ENCODE results near the gene AP1G2.
A peak's percentile ranks its signal among the peaks of the same experiment; 100 is the strongest.
"Not testable (repeated sequence)": the region's sequence is repeated elsewhere in the genome, so short reads cannot be mapped to it uniquely, and the experiment has no call there.

Gene AP1G2

DNA sequence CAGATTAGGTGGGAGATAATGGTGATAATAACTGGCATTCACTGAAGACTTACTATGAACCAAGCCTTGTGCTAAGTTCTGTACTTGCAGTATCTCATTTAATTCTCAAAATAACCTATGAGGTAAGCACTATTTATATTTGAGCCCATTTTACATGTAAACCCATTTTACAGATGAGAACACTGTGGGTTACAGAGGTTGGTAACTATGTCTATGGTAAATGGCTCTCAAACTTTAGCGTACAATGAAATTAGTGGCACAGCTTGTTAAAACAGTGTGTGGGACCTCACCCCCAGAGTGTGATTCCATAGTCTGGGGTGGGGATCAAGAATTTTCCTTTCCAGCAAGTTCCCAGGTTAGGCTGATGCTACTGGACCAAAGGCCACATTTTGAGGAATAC is 33.2 kb upstream of the AP1G2 start:
- no peak for DNase-seq (ENCODE audit: low spot score)

- DNase-seq (ENCODE audit: low spot score), result no peak
Measured at GRCh38 chr14:23600322-23600707, 32.7 kb upstream of the AP1G2 start.

GRCh38 chr14:23594191-23594590 is 26.6 kb upstream of the AP1G2 start:
- DNase-seq (ENCODE audit: low spot score), result not testable (repeated sequence)

GRCh38 chr14:23590198-23590597 is 22.6 kb upstream of the AP1G2 start:
- DNase-seq (ENCODE audit: low spot score), result no peak

GRCh38 chr14:23589606-23590005 is 22.0 kb upstream of the AP1G2 start:
- no peak for DNase-seq (ENCODE audit: low spot score)

GRCh38 chr14:23588884-23589598 is 21.4 kb upstream of the AP1G2 start:
- DNase-seq (ENCODE audit: low spot score), result peak; percentile 94

- not testable (repeated sequence) for DNase-seq (ENCODE audit: low spot score)
Measured at GRCh38 chr14:23584527-23585203, 17.1 kb upstream of the AP1G2 start.

DNA sequence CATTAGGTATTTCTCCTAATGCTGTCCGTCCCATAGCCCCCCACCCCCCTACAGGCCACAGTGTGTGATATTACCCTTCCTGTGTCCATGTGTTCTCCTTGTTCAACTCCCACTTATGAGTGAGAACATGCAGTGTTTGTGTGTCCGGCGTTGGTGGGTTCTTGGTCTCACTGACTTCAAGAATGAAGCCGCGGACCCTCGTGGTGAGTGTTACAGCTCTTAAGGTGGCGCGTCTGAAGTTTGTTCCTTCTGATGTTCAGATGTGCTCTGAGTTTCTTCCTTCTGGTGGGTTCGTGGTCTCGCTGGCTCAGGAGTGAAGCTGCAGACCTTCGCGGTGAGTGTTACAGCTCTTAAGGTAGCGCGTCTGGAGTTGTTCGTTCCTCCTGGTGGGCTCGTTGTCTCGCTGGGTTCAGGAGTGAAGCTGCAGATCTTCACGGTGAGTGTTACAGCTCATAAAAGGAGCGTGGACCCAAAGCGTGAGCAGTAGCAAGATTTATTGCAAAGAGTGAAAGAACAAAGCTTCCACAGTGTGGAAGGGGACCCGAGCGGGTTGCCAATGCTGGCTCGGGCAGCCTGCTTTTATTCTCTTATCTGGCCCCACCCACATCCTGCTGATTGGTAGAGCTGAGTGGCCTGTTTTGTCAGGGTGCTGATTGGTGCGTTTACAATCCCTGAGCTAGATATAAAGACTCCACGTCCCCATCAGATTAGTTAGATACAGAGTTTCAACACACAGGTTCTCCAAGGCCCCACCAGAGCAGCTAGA is 16.4 kb upstream of the AP1G2 start:
- not testable (repeated sequence) for DNase-seq (ENCODE audit: low spot score)

DNA sequence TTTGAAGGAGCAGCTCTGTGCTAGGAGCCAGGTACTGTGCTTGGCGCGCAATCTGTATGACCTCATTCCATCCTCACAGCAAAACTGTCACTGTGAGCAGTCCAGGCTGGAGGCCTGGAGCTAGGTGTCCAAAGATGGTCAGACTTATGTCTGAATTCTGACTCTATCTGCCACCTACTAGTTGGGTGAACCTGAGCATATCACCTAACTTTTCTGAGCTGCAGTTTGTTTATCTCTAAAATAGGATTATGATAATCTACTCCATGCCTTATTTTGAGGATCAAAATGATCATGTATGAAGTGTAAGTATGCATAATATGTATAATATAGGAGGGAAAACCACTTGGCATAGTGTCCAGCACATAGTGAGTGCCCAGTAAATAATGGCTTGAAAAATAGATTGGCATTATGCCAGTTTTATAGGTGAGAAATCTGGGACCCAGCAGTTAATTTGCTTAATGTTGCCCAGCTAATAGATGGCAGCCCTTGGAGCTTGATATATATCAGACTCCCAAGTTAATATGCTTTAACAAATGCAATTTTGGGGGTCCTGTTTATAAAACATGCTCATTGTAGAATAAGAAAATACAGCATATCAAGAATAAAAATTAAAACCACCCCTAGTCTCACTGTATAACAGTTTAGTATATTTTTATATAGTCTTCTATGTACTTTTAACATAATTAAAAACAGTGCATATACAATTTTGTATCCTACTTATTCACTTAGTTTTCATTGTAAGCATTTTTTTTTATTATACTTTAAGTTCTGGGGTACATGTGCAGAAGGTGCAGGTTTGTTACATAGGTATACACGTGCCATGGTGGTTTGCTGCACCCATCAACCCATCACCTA is 15.5 kb upstream of the AP1G2 start:
- DNase-seq (ENCODE audit: low spot score), result no peak

DNA sequence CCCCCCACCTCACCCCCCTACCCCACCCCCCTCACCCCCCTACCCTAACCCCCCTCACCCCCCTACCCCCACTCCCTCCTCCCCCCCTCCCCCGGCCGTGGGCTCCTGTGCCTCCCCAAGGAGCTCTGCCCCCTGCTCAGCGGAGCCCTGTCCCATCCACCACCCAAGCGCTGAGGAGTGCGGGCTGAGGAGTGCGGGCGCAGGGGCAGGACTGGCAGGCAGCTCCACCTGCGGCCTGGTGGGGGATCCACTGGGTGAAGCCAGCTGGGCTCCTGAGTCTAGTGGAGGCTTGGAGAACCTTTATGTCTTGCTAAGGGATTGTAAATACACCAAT is 13.3 kb upstream of the AP1G2 start:
- DNase-seq (ENCODE audit: low spot score), result no peak

DNA sequence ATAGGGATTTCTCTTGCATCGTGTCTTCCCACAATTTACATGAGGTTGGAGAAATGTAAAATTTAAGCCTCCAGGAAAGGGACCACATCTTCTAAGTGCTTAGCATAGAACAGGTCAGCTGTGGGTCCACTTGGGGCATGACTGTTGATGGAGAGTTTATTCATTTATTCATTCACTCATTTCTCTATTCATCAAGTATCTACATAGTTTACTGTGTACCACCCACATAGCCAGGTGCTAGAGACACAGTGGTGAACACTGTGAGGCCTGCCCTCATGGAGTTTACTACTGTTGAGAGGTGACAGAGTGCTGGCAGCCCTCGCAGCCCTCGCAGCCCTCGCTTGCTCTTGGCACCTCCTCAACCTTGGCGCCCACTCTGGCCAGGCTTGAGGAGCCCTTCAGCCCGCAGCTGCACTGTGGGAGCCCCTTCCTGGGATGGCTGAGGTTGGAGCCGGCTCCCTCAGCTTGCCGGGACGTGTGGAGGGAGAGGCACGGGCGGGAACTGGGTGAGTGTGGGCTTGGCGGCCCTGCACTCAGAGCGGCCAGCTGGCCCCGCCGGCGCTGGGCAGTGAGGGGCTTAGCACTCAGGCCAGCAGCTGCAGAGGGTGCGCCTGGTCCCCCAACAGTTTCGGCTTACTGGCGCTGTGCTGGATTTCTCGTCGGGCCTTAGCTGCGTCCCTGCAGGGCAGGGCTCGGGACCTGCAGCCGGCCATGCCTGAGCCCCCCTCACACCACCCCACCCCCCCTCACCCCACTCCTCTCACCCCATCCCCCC is 12.7 kb upstream of the AP1G2 start:
- DNase-seq (ENCODE audit: low spot score), result no peak

DNA sequence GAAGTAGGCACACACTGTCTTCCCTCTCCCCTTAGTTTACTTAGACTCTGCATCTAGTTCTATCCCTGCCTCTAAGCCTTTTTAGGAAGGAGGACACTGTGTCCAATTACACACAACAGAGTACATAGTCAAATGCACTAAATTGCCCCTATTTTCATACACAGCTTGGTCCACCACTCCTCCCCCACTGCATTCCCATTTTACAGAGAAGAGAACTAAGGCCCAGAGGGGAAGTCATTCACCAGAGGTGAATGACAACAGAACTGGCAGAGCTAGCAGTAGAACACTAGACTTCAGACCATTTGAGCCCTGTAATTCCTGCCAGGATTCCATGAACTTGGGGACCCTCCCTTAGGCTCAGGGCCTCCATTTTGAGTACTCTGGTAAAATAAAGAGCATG is 12.1 kb upstream of the AP1G2 start:
- no peak for DNase-seq (ENCODE audit: low spot score)

GRCh38 chr14:23579311-23579630 is 11.7 kb upstream of the AP1G2 start:
- no peak for DNase-seq (ENCODE audit: low spot score)

DNA sequence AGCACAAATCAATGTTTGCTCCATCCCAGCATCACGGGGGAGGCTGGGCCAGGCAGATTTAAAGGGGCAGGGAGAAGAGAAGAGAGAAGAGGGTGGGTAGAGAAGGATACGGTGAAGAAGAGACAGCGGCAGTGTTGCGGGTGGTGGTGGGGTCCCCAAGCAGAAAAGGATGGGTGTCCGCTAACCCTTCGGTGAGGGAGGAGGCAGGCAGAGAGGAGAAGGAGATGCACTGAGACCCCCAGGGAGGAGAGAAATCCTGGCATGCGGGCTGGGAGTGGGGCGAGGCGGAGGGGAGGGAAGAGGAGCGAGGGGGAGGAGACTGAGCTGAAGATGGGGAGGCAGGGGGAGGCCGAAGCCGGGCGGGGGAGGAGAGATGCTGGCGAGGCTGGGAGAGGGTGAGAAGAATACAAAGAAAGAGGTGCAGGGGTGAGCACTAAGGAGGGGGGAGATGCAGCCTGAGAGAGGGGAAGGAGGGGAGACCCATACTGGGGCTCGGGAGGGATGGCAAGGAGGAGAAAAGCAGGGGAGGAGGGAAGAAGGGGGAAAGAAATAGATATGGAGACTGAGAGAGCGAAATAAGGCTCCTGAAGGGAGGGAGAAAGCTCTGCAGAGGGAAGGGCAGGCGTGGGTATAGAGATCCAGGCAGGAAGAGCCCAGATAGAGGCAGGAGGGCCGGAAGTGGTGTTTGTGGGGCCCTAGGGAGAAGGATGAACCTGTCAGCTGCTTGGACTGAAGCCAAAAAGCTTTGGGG is 11.1 kb upstream of the AP1G2 start, which contains the start of gene JPH4:
Gene JPH4, minus strand, starts transcription at position 231 of the 751 bp plus-strand sequence. CDS start 1,337 bp downstream, outside the sequence.
- DNase-seq (ENCODE audit: low spot score), result no peak

DNA sequence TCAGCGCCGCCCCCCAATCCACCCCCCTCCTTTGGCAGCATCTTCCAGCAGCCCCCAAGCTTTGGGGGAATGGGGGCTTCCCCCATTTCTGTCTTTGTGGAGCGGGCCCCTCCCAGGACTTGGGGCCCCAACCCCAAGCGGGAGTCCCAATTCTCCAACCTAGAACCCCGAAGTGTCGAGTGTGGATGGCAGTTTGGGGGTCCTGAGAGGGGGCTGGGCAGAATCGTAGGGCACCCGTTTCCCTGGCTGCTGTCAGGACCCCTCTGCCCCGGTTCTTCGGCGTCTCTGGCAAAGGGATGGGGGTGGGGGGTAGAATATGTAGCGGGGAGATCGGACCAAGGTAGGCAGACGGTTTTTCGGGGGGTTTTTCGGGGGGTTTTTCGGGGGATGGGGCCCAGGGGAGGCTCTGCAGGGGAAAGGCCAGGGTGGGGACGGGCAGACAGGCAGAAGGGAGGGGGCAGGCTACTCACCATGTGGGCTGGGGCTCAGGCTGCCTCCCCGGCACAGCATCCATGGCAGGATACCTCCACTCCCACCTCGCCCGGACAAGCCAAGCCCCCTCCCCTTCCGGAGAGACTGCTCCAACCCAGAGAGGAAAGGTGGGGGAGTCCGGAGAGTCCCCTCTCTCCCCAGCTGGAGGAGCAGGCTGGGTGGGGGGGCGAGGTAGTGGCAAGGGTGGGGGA is 10.3 kb upstream of the AP1G2 start:
- DNase-seq (ENCODE audit: low spot score), result no peak

DNA sequence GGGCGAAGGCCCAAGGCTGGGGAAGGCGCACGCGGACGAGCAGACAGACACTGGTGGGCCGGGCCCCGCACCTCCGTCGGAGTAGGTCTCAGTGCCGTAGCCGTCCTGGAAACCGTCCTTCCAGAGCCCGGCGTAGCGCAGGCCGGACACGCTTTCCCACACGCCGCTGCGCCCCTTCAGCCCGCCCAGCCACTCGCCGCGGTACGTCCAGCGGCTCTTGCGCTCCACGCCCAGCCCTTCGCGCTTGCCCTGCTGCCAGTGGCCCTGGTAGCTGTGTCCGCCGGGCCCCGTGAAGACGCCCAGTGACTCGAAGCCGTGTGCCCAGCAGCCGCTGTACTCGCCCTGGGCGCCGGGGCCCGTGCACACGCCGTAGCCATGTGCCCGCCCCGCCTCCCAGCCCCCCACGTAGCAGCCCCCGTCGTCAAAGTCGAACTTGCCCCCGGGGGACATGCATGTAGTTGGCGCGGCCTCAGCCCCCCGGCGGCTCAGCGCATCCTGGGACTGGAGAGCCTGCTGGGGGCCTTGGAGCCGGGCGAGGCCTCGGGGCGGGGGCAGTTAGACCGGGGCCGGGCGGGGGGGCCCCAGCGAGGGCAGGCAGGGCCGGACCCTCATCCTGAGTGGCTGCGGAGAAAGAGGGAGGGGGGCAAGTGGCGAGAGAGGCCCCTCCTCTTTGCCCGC is 9.6 kb upstream of the AP1G2 start:
- DNase-seq (ENCODE audit: low spot score), result no peak

GRCh38 chr14:23573384-23574015 is 5.9 kb upstream of the AP1G2 start:
- no peak for DNase-seq (ENCODE audit: low spot score)

GRCh38 chr14:23572836-23573235 is 5.2 kb upstream of the AP1G2 start:
- no peak for DNase-seq (ENCODE audit: low spot score)

DNA sequence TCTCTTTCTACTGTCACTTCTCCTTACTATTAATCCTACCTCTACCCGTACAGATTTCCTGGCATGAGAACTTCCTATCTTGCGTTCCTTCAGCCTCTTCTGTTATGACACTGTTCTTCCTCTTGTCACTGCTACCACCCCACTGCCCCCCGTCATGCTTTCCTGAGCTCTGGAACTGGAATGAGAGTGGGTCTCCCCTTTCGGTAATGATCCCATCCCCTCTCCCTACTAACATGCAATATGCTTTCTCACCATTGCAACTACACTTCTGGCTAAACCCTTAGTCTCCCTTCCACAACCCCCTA is 4.9 kb upstream of the AP1G2 start:
- no peak for DNase-seq (ENCODE audit: low spot score)

All from COLO829 (cell line).